ENCODE results near the gene MARK3. TPM values are rescaled to one million over a fixed set of nuclear protein-coding genes. Genes with fewer than 3 reads are reported as not detected.

MARK3 gene
- total and polyA plus RNA-seq, 10 of the 15 experiments (the other 5 are each of a cell fraction or from before 2014, with no cell fraction given), result 10.7 to 75.1 (median 41.4) TPM

- no peak overlapping the region for H2AFZ ChIP-seq (ENCODE audit: control insufficient read depth, low read depth, low read length)
- CTCF ChIA-PET, result no interaction called here
- no peaks in the 10 kb centered on the region for H4K20me1 ChIP-seq (ENCODE audit: control insufficient read depth, insufficient read depth)
- POLR2A ChIA-PET, result no interaction called here
- SMC1A ChIA-PET (ENCODE audit: uncharacterized antibody, unreplicated experiment), result no interaction called here
- H3K9me3 ChIP-seq (replicated peaks; ENCODE audit: control insufficient read depth, insufficient read depth, low read length), result no peaks in the 10 kb centered on the region
- RAD21 ChIA-PET (ENCODE audit: unreplicated experiment), result no interaction called here
- DNase-seq (ENCODE audit: low read depth, low spot score) (no peak), ATAC-seq (no peak), FAIRE-seq (no peak)
- H3K4me3 ChIP-seq, result no peak overlapping the region
- intact Hi-C loops (cut with micrococcal nuclease; ENCODE audit: unreplicated experiment), result no loop called here
- H3K79me2 ChIP-seq (ENCODE audit: control insufficient read depth, insufficient read depth, low read length), result no peaks in the 10 kb centered on the region
- BruUV-seq (replicated peaks), result TSS peak; percentile 52
- H3K4me2 ChIP-seq (ENCODE audit: control insufficient read depth, insufficient read depth), result no peak overlapping the region
- H3K36me3 ChIP-seq (ENCODE audit: control insufficient read depth in 2 of 2, insufficient read depth in 2 of 2, low read length in 1 of 2), result peaks cover 23 to 27% of the 10 kb centered on the region in 2 experiments
- TF ChIP-seq SIX5 (IDR thresholded peaks at IDR 0.05; ENCODE audit: low read depth, low read length, severe bottlenecking) (no peak), MXI1 (IDR thresholded peaks at IDR 0.05; ENCODE audit: low read depth, low read length) (no peak), ELK1 (IDR thresholded peaks at IDR 0.05; ENCODE audit: low read depth, low read length) (no peak), PML (IDR thresholded peaks at IDR 0.05; ENCODE audit: low read length) (no peak), CHD4 (IDR thresholded peaks at IDR 0.05) (no peak), YBX1 (IDR thresholded peaks at IDR 0.05) (no peak), CHD1 (IDR thresholded peaks at IDR 0.05; ENCODE audit: low read depth, low read length) (no peak), MTA3 (IDR thresholded peaks at IDR 0.05; ENCODE audit: borderline replicate concordance, low read length) (no peak), EED (IDR thresholded peaks at IDR 0.05; ENCODE audit: low read depth) (no peak)
- in situ Hi-C loops (cut with MboI), result no loop called here
- WGBS (ENCODE audit: insufficient coverage, insufficient replicate concordance, low lambda C conversion rate, missing lambda C conversion rate), result 91% methylated on average over 12 of the region's 12 CpGs
- H3K27ac ChIP-seq (ENCODE audit: control insufficient read depth, insufficient read depth), result no peak overlapping the region
- H3K27me3 ChIP-seq (replicated peaks in 1 of 2; ENCODE audit: control insufficient read depth in 2 of 2, insufficient read depth in 2 of 2, low read length in 1 of 2), result no peaks in the 10 kb centered on the region
- H3K4me1 ChIP-seq (ENCODE audit: control insufficient read depth, insufficient read depth, low read length), result no peaks in the 10 kb centered on the region
- H3K9ac ChIP-seq (ENCODE audit: control insufficient read depth, insufficient read depth, low read length), result no peak overlapping the region
Measured at GRCh38 chr14:103503296-103503695, 118.1 kb downstream of the MARK3 start.

Measured in GM12878 (cell line).